Endothelial cell (in vitro differentiated cells): ENCODE measurements around the gene MYO10. TPM values are rescaled to one million over a fixed set of nuclear protein-coding genes. Genes with fewer than 3 reads are reported as not detected.

ENCODE experiments used
- DNase-seq: peaks from one replicate; pipeline ENCODE4 v3.0.0; 2021; ENCODE audit warnings: low spot score
- H3K27ac Mint-ChIP-seq: one replicate; pipeline ENCODE4 v1.8.0; 2021; ENCODE audit warnings: mixed read lengths, inconsistent platforms; ENCODE audit not compliant: unreplicated experiment
- H3K27me3 Mint-ChIP-seq: one replicate; pipeline ENCODE4 v1.8.0; 2021; ENCODE audit warnings: mild to moderate bottlenecking, moderate library complexity, mixed read lengths, inconsistent platforms; ENCODE audit not compliant: unreplicated experiment
- H3K36me3 Mint-ChIP-seq: one replicate; pipeline ENCODE4 v1.8.0; 2021; ENCODE audit warnings: mild to moderate bottlenecking, low read depth, mixed read lengths, inconsistent platforms; ENCODE audit not compliant: unreplicated experiment
- H3K4me1 Mint-ChIP-seq: one replicate; pipeline ENCODE4 v1.8.0; 2021; ENCODE audit warnings: mild to moderate bottlenecking, mixed read lengths, inconsistent platforms; ENCODE audit not compliant: unreplicated experiment
- H3K4me3 Mint-ChIP-seq: one replicate; pipeline ENCODE4 v1.8.0; 2021; ENCODE audit warnings: mild to moderate bottlenecking, mixed read lengths, inconsistent platforms; ENCODE audit not compliant: unreplicated experiment
- H3K9me3 Mint-ChIP-seq: one replicate; pipeline ENCODE4 v1.8.0; 2021; ENCODE audit warnings: mixed read lengths, inconsistent platforms; ENCODE audit not compliant: unreplicated experiment
- total RNA-seq: library from RNA; stranded (reverse); fragmentation: NEBNext Ultra II Directional; extraction: Animal tissue kit (Norgen Biotek cat#: 25700); gene quantifications from one replicate; pipeline ENCODE4 v1.2.1, GENCODE V29; 2021; ENCODE audit not compliant: unreplicated experiment
- TF ChIP-seq, protein P1 (sequence below): fragments of 200-600 bp; sonication (generic); IDR thresholded peaks from one replicate; pipeline ENCODE4 v1.5.0; 2021; ENCODE audit warnings: antibody characterized with exemption; ENCODE audit not compliant: unreplicated experiment

The MYO10 gene
- total RNA-seq, 1 donor from 2014 or later = 132 TPM

DNA sequence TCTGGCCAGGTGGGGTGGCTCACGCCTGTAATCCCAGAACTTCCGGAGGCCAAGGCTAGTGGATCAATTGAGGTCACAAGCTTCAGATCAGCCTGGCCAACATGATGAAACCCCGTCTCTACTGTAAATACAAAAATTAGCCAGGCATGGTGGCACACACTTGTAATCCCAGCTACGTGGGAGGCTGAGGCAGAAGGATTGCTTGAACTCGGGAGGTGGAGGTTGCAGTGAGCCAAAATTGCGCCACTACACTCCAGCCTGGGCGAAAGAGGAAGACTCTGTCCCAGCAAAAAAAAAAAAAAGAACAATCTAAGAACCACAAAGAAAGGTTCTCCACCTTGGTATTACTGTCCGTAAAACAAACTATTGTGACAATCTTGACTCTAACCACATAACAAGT is 9.7 kb downstream of the MYO10 start:
- Mint-ChIP-seq H3K27me3 (peaks cover 2% of the 10 kb centered on the region), H3K4me1 (peaks cover 21% of the 10 kb centered on the region), H3K27ac (no peak overlapping the region), H3K4me3 (no peak overlapping the region), H3K36me3 (no peaks in the 10 kb centered on the region), H3K9me3 (no peaks in the 10 kb centered on the region)
- DNase-seq = no peak
- TF ChIP-seq, protein P1, sequence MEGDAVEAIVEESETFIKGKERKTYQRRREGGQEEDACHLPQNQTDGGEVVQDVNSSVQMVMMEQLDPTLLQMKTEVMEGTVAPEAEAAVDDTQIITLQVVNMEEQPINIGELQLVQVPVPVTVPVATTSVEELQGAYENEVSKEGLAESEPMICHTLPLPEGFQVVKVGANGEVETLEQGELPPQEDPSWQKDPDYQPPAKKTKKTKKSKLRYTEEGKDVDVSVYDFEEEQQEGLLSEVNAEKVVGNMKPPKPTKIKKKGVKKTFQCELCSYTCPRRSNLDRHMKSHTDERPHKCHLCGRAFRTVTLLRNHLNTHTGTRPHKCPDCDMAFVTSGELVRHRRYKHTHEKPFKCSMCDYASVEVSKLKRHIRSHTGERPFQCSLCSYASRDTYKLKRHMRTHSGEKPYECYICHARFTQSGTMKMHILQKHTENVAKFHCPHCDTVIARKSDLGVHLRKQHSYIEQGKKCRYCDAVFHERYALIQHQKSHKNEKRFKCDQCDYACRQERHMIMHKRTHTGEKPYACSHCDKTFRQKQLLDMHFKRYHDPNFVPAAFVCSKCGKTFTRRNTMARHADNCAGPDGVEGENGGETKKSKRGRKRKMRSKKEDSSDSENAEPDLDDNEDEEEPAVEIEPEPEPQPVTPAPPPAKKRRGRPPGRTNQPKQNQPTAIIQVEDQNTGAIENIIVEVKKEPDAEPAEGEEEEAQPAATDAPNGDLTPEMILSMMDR = no peak

DNA sequence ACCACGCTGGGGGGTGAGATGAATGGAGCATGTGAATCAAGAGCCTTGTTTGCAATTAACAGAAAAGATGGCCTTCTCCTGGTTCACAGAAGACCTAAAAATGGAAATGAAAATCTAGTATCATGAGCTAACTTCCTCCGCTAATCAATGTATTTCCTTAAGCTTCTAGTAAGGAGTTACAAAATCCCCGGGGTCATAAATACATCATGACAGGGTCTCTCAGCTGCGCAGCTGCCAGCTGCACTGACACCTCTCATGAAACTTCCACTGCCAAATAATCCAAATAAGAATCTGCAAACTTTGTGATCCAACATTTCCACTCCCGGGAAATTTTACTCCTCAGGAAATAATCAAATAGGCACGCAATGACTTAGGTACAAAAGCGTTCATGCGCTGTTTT is 11.9 kb downstream of the MYO10 start:
- Mint-ChIP-seq H3K9me3 (no peaks in the 10 kb centered on the region), H3K27me3 (peaks cover 3% of the 10 kb centered on the region), H3K27ac (no peak overlapping the region), H3K36me3 (no peaks in the 10 kb centered on the region), H3K4me1 (peaks cover 13% of the 10 kb centered on the region), H3K4me3 (no peak overlapping the region)
- TF ChIP-seq, protein P1 = no peak
- DNase-seq = no peak

DNA sequence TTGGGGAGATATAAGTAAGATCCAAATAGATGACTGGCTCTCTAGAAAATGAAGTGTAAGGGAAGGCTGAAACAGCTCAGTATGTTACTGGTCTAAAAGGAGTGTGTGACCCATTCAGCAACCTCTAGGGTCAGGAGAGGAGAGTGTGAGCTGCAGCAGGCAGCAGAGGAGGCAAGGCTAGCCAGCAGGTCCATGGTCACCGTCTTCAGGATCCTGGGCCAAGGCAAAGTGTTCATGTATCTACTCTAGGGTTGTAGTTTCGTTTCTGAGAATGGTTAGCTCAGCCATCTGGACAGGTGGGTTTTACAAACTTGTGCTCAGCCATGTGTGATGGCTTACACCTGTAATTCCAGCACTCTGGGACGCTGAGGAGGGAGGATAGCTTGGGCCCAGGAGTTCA is 13.7 kb downstream of the MYO10 start:
- H3K27ac Mint-ChIP-seq = no peak overlapping the region
- H3K4me1 Mint-ChIP-seq = peaks cover 14% of the 10 kb centered on the region
- no peaks in the 10 kb centered on the region for H3K36me3 Mint-ChIP-seq
- H3K4me3 Mint-ChIP-seq = no peak overlapping the region
- no peaks in the 10 kb centered on the region for H3K9me3 Mint-ChIP-seq
- TF ChIP-seq, protein P1 = no peak
- peaks cover 3% of the 10 kb centered on the region for H3K27me3 Mint-ChIP-seq
- DNase-seq = no peak

DNA sequence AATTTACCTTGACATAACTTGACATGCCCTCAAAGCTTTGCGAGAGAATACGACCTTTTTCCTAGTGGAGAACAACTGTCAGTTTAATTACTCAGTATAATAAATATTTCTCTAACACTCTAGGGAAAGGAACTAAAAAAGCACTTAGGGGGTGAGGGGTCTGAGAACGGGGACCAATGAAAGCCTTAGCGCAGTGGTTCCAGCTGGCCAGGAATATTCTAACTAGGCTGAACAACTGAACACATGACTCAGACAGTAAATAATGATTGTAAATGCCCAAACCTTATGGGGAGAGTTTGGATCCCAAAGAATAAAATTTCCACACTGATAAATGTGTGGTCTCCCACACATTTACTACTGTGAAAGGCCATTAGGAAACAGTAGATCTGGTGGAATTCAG is 14.9 kb downstream of the MYO10 start:
- DNase-seq = no peak
- H3K27me3 Mint-ChIP-seq = peaks cover 3% of the 10 kb centered on the region
- TF ChIP-seq, protein P1 = no peak
- H3K4me3 Mint-ChIP-seq = no peak overlapping the region
- no peaks in the 10 kb centered on the region for H3K36me3 Mint-ChIP-seq
- peaks cover 22% of the 10 kb centered on the region for H3K4me1 Mint-ChIP-seq
- H3K27ac Mint-ChIP-seq = no peak overlapping the region
- no peaks in the 10 kb centered on the region for H3K9me3 Mint-ChIP-seq

DNA sequence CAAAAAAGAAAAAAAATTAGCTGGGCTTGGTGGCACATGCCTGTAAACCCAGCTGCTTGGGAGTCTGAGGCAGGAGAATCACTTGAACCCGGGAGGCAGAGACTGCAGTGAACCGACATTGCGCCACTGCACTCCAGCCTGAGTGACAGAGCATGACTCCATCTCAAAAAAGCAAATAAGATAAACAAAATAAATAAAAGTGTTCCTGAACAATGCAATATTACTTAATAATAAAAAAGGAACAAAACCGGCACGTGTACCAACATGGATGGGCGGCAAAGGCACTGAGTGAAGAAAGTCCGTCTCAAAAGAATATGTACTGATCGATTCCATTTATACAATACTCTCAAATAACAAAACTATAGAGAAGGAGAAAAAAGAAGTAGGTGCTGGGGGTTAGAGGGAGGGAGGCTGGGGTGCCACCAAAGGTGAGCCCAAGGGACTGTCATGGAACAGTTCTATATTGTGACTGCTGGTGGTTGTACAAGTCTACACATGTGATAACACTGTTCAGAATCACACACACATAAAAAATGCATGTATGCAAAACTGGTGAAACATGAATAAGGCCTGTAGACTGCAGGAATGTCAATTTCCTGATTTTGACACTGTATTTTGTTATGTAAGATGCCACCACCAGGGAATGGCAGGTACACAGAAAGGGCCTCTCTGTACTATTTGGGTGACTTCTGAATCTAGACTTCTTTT is 15.8 kb downstream of the MYO10 start:
- Mint-ChIP-seq H3K4me3 (no peak overlapping the region), H3K27me3 (peaks cover 3% of the 10 kb centered on the region), H3K9me3 (no peaks in the 10 kb centered on the region), H3K4me1 (peaks cover 22% of the 10 kb centered on the region), H3K36me3 (peaks cover 2% of the 10 kb centered on the region), H3K27ac (no peak overlapping the region)
- no peak for DNase-seq
- TF ChIP-seq, protein P1 = no peak
